Measurements from ENCODE around the gene RTL1.

Gene RTL1

GRCh38 chr14:100903672-100904185, at the start of gene RTL1:
TSS of gene RTL1 (minus strand) at chr14:100903722. CDS start at chr14:100884788, 18,934 bp downstream.
- DNase-seq = no peak

- no peak for DNase-seq
These were observed 46.5 kb upstream of the RTL1 start for GRCh38 chr14:100950024-100950423.

GRCh38 chr14:100944052-100944451, 40.5 kb upstream of the RTL1 start:
- no peak for DNase-seq

- no peak for DNase-seq
These were observed 26.7 kb upstream of the RTL1 start for GRCh38 chr14:100930270-100930669.

GRCh38 chr14:100915560-100915959, 12.0 kb upstream of the RTL1 start:
- DNase-seq = no peak

GRCh38 chr14:100914597-100915021, 11.1 kb upstream of the RTL1 start:
- no peak for DNase-seq

GRCh38 chr14:100911665-100912316, 8.3 kb upstream of the RTL1 start:
- no peak for DNase-seq

- no peak for DNase-seq
These were observed 7.6 kb upstream of the RTL1 start for GRCh38 chr14:100910888-100911664.

GRCh38 chr14:100909439-100909838, 5.9 kb upstream of the RTL1 start:
- DNase-seq = no peak

GRCh38 chr14:100907240-100907639, 3.7 kb upstream of the RTL1 start:
- DNase-seq = no peak

GRCh38 chr14:100906420-100906819, 2.9 kb upstream of the RTL1 start:
- no peak for DNase-seq

GRCh38 chr14:100905166-100905565, 1.6 kb upstream of the RTL1 start:
- DNase-seq = no peak

- no peak for DNase-seq
These were observed 975 bp upstream of the RTL1 start for GRCh38 chr14:100904307-100905087.

- no peak for DNase-seq
These were observed 421 bp downstream of the RTL1 start for GRCh38 chr14:100903134-100903468.

GRCh38 chr14:100902295-100903133, 1.0 kb downstream of the RTL1 start:
- DNase-seq = no peak

- no peak for DNase-seq
These were observed 1.9 kb downstream of the RTL1 start for GRCh38 chr14:100901391-100902183.

- no peak for DNase-seq
These were observed 2.6 kb downstream of the RTL1 start for GRCh38 chr14:100900837-100901390.

- DNase-seq = peak; percentile 4
These were observed 3.4 kb downstream of the RTL1 start for GRCh38 chr14:100899884-100900771.

- DNase-seq = no peak
These were observed 4.3 kb downstream of the RTL1 start for GRCh38 chr14:100898935-100899883.

All from inflammatory macrophage treated with lipopolysaccharide for 4 hours (primary cell).